Measurements from ENCODE around the gene SESN1.
"Not testable (repeated sequence)": the region's sequence is repeated elsewhere in the genome, so short reads cannot be mapped to it uniquely, and the experiment has no call there.

Gene SESN1

GRCh38 chr6:109095835-109096084, 1.1 kb upstream of the SESN1 start:
- no peaks in the 10 kb centered on the region for H3K36me3 ChIP-seq (ENCODE audit: control insufficient read depth, insufficient read depth, low read length)
- peaks cover 15% of the 10 kb centered on the region for H3K4me1 ChIP-seq (ENCODE audit: control insufficient read depth, insufficient read depth, low read length, poor library complexity, severe bottlenecking)
- WGBS, 2 experiments (ENCODE audit: insufficient coverage in 2 of 2), result 4% methylated on average over 8 of the region's 8 CpGs
- peak overlapping the region; percentile 98 for H3K27ac ChIP-seq (ENCODE audit: low read depth, low read length, severe bottlenecking)
- peak overlapping the region; percentile 70 for H3K4me3 ChIP-seq (ENCODE audit: extremely low read depth, insufficient read depth, low read length, poor library complexity, severe bottlenecking)
- H3K9me3 ChIP-seq (ENCODE audit: control insufficient read depth, low read length), result no peaks in the 10 kb centered on the region

- Histone ChIP-seq H3K36me3 (ENCODE audit: control insufficient read depth, insufficient read depth, low read length) (no peaks in the 10 kb centered on the region), H3K27ac (ENCODE audit: low read depth, low read length, severe bottlenecking) (peak within 1 kb of the TSS; percentile 98), H3K4me3 (ENCODE audit: extremely low read depth, insufficient read depth, low read length, poor library complexity, severe bottlenecking) (peak within 1 kb of the TSS; percentile 70), H3K9me3 (ENCODE audit: control insufficient read depth, low read length) (no peaks in the 10 kb centered on the region), H3K4me1 (ENCODE audit: control insufficient read depth, insufficient read depth, low read length, poor library complexity, severe bottlenecking) (peaks cover 15% of the 10 kb centered on the region)
- 0 to 1% methylated on average over 25 to 36 of the region's 49 CpGs for WGBS, 2 experiments (ENCODE audit: insufficient coverage in 2 of 2)
Observed at GRCh38 chr6:109095036-109095834, 589 bp upstream of the SESN1 start, which contains the start of gene CEP57L1. TSS of gene CEP57L1 (plus strand) at chr6:109095507. CDS start at chr6:109145222, 49,715 bp downstream.

- H3K4me1 ChIP-seq (ENCODE audit: control insufficient read depth, insufficient read depth, low read length, poor library complexity, severe bottlenecking), result peaks cover 15% of the 10 kb centered on the region
- H3K4me3 ChIP-seq (ENCODE audit: extremely low read depth, insufficient read depth, low read length, poor library complexity, severe bottlenecking), result peak overlapping the region; percentile 70
- H3K36me3 ChIP-seq (ENCODE audit: control insufficient read depth, insufficient read depth, low read length), result no peaks in the 10 kb centered on the region
- 0% methylated on average over 16 to 17 of the region's 19 CpGs for WGBS, 2 experiments (ENCODE audit: insufficient coverage in 2 of 2)
- H3K27ac ChIP-seq (ENCODE audit: low read depth, low read length, severe bottlenecking), result peak overlapping the region; percentile 98
- H3K9me3 ChIP-seq (ENCODE audit: control insufficient read depth, low read length), result no peaks in the 10 kb centered on the region
Observed at GRCh38 chr6:109093732-109094415, 772 bp downstream of the SESN1 start.

- Histone ChIP-seq H3K36me3 (ENCODE audit: control insufficient read depth, insufficient read depth, low read length) (no peaks in the 10 kb centered on the region), H3K4me1 (ENCODE audit: control insufficient read depth, insufficient read depth, low read length, poor library complexity, severe bottlenecking) (peaks cover 15% of the 10 kb centered on the region), H3K27ac (ENCODE audit: low read depth, low read length, severe bottlenecking) (no peak overlapping the region), H3K9me3 (ENCODE audit: control insufficient read depth, low read length) (no peaks in the 10 kb centered on the region), H3K4me3 (ENCODE audit: extremely low read depth, insufficient read depth, low read length, poor library complexity, severe bottlenecking) (peak overlapping the region; percentile 70)
- 83% methylated on average over 1 of the region's 1 CpG; no CpG with 5 or more reads in 1 of the 2 experiments for WGBS, 2 experiments (ENCODE audit: insufficient coverage in 2 of 2)
Observed at GRCh38 chr6:109092074-109092473, 2.6 kb downstream of the SESN1 start.

GRCh38 chr6:109091314-109092024, 3.2 kb downstream of the SESN1 start:
- no peaks in the 10 kb centered on the region for H3K9me3 ChIP-seq (ENCODE audit: control insufficient read depth, low read length)
- H3K36me3 ChIP-seq (ENCODE audit: control insufficient read depth, insufficient read depth, low read length), result no peaks in the 10 kb centered on the region
- 87 to 100% methylated on average over 3 to 4 of the region's 5 CpGs for WGBS, 2 experiments (ENCODE audit: insufficient coverage in 2 of 2)
- no peak overlapping the region for H3K27ac ChIP-seq (ENCODE audit: low read depth, low read length, severe bottlenecking)
- peaks cover 13% of the 10 kb centered on the region for H3K4me1 ChIP-seq (ENCODE audit: control insufficient read depth, insufficient read depth, low read length, poor library complexity, severe bottlenecking)
- H3K4me3 ChIP-seq (ENCODE audit: extremely low read depth, insufficient read depth, low read length, poor library complexity, severe bottlenecking), result no peak overlapping the region

- Histone ChIP-seq H3K27ac (ENCODE audit: low read depth, low read length, severe bottlenecking) (no peak overlapping the region), H3K36me3 (ENCODE audit: control insufficient read depth, insufficient read depth, low read length) (no peaks in the 10 kb centered on the region), H3K9me3 (ENCODE audit: control insufficient read depth, low read length) (no peaks in the 10 kb centered on the region), H3K4me3 (ENCODE audit: extremely low read depth, insufficient read depth, low read length, poor library complexity, severe bottlenecking) (no peak overlapping the region), H3K4me1 (ENCODE audit: control insufficient read depth, insufficient read depth, low read length, poor library complexity, severe bottlenecking) (peaks cover 8% of the 10 kb centered on the region)
- 83% methylated on average over 1 of the region's 1 CpG; no CpG with 5 or more reads in 1 of the 2 experiments for WGBS, 2 experiments (ENCODE audit: insufficient coverage in 2 of 2)
Observed at GRCh38 chr6:109088995-109089394, 5.7 kb downstream of the SESN1 start.

GRCh38 chr6:109087661-109088264, 6.9 kb downstream of the SESN1 start:
- no peaks in the 10 kb centered on the region for H3K36me3 ChIP-seq (ENCODE audit: control insufficient read depth, insufficient read depth, low read length)
- no peak overlapping the region for H3K27ac ChIP-seq (ENCODE audit: low read depth, low read length, severe bottlenecking)
- H3K4me1 ChIP-seq (ENCODE audit: control insufficient read depth, insufficient read depth, low read length, poor library complexity, severe bottlenecking), result peaks cover 5% of the 10 kb centered on the region
- no peak overlapping the region for H3K4me3 ChIP-seq (ENCODE audit: extremely low read depth, insufficient read depth, low read length, poor library complexity, severe bottlenecking)
- H3K9me3 ChIP-seq (ENCODE audit: control insufficient read depth, low read length), result no peaks in the 10 kb centered on the region
- WGBS, 2 experiments (ENCODE audit: insufficient coverage in 2 of 2), result 87 to 100% methylated on average over 2 of the region's 5 CpGs

GRCh38 chr6:109084146-109084545, 10.5 kb downstream of the SESN1 start:
- not testable (repeated sequence) for H3K9me3 ChIP-seq (ENCODE audit: control insufficient read depth, low read length); H3K27ac ChIP-seq (ENCODE audit: low read depth, low read length, severe bottlenecking); H3K4me1 ChIP-seq (ENCODE audit: control insufficient read depth, insufficient read depth, low read length, poor library complexity, severe bottlenecking); H3K4me3 ChIP-seq (ENCODE audit: extremely low read depth, insufficient read depth, low read length, poor library complexity, severe bottlenecking); H3K36me3 ChIP-seq (ENCODE audit: control insufficient read depth, insufficient read depth, low read length)
- WGBS, 2 experiments (ENCODE audit: insufficient coverage in 2 of 2), result 89 to 96% methylated on average over 4 to 7 of the region's 8 CpGs

- H3K4me3 ChIP-seq (ENCODE audit: extremely low read depth, insufficient read depth, low read length, poor library complexity, severe bottlenecking), result no peak overlapping the region
- H3K27ac ChIP-seq (ENCODE audit: low read depth, low read length, severe bottlenecking), result no peak overlapping the region
- H3K4me1 ChIP-seq (ENCODE audit: control insufficient read depth, insufficient read depth, low read length, poor library complexity, severe bottlenecking), result no peaks in the 10 kb centered on the region
- no CpG with 5 or more reads among the region's 1 CpG for WGBS, 2 experiments (ENCODE audit: insufficient coverage in 2 of 2)
- no peaks in the 10 kb centered on the region for H3K9me3 ChIP-seq (ENCODE audit: control insufficient read depth, low read length)
- H3K36me3 ChIP-seq (ENCODE audit: control insufficient read depth, insufficient read depth, low read length), result no peaks in the 10 kb centered on the region
Observed at GRCh38 chr6:109083657-109084056, 11.0 kb downstream of the SESN1 start.

GRCh38 chr6:109082188-109082577, 12.5 kb downstream of the SESN1 start:
- 100% methylated on average over 1 of the region's 1 CpG for WGBS, 2 experiments (ENCODE audit: insufficient coverage in 2 of 2)
- H3K4me1 ChIP-seq (ENCODE audit: control insufficient read depth, insufficient read depth, low read length, poor library complexity, severe bottlenecking), result no peaks in the 10 kb centered on the region
- H3K4me3 ChIP-seq (ENCODE audit: extremely low read depth, insufficient read depth, low read length, poor library complexity, severe bottlenecking), result no peak overlapping the region
- no peaks in the 10 kb centered on the region for H3K36me3 ChIP-seq (ENCODE audit: control insufficient read depth, insufficient read depth, low read length)
- no peaks in the 10 kb centered on the region for H3K9me3 ChIP-seq (ENCODE audit: control insufficient read depth, low read length)
- no peak overlapping the region for H3K27ac ChIP-seq (ENCODE audit: low read depth, low read length, severe bottlenecking)

Data from mesodermal cell (in vitro differentiated cells).